Kidney epithelial cell (primary cell): ENCODE results near the gene GPATCH8. TPM values are rescaled to one million over a fixed set of nuclear protein-coding genes. Genes with fewer than 3 reads are reported as not detected.

Experiments
- DNase-seq: peaks from one replicate; pipeline ENCODE4 v3.0.0-alpha.2; 2010; ENCODE audit warnings: low read depth
- H3K27me3 ChIP-seq: 2 replicates; pipeline ENCODE4 v1.6.0; 2011; ENCODE audit warnings: low read length; ENCODE audit not compliant: control insufficient read depth, insufficient read depth
- H3K36me3 ChIP-seq: 2 replicates; pipeline ENCODE4 v1.5.1; 2011; ENCODE audit warnings: low read length; ENCODE audit not compliant: control insufficient read depth, insufficient read depth
- H3K4me3 ChIP-seq: 2 replicates; pipeline ENCODE4 v1.5.1; 2011; ENCODE audit warnings: low read depth, mild to moderate bottlenecking, control low read depth, low read length
- total RNA-seq: library from RNA; depleted of rRNA; stranded (reverse); fragments of >200 nt; gene quantifications from 2 replicates; pipeline ENCODE4 v1.2.3, GENCODE V29; 2015
- TF ChIP-seq, protein P1 (sequence below): IDR thresholded peaks from 2 replicates; pipeline ENCODE4 v1.5.1; 2011; ENCODE audit warnings: mild to moderate bottlenecking, moderate library complexity, low read length, control low read depth, inconsistent platforms; ENCODE audit not compliant: insufficient read depth, poor library complexity, severe bottlenecking

Gene GPATCH8
- total RNA-seq, 1 donor from 2014 or later, result 34.9 TPM

DNA sequence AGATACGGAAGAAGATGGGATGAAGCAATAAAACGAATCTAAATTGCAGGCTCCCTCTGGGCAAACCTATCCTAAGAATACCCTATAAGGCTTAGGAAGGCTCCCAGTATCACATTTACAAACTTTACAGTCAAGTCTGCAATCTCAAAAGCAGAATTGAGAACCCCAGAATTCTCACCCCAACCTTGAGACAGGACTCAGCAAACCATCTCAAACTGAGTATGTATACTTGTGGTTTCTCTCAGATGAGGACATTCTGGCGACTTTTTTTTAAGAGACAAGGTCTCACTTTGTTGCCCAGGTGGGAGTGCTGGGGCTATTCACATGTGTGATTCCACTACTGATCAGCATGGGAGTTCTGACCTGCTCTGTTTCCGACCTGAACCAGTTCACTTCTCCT lies 94.4 kb downstream of the GPATCH8 start:
- Histone ChIP-seq H3K36me3 (no peaks in the 10 kb centered on the region), H3K27me3 (no peaks in the 10 kb centered on the region), H3K4me3 (no peak overlapping the region)
- no peak for DNase-seq
- TF ChIP-seq, protein P1, sequence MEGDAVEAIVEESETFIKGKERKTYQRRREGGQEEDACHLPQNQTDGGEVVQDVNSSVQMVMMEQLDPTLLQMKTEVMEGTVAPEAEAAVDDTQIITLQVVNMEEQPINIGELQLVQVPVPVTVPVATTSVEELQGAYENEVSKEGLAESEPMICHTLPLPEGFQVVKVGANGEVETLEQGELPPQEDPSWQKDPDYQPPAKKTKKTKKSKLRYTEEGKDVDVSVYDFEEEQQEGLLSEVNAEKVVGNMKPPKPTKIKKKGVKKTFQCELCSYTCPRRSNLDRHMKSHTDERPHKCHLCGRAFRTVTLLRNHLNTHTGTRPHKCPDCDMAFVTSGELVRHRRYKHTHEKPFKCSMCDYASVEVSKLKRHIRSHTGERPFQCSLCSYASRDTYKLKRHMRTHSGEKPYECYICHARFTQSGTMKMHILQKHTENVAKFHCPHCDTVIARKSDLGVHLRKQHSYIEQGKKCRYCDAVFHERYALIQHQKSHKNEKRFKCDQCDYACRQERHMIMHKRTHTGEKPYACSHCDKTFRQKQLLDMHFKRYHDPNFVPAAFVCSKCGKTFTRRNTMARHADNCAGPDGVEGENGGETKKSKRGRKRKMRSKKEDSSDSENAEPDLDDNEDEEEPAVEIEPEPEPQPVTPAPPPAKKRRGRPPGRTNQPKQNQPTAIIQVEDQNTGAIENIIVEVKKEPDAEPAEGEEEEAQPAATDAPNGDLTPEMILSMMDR, result no peak

DNA sequence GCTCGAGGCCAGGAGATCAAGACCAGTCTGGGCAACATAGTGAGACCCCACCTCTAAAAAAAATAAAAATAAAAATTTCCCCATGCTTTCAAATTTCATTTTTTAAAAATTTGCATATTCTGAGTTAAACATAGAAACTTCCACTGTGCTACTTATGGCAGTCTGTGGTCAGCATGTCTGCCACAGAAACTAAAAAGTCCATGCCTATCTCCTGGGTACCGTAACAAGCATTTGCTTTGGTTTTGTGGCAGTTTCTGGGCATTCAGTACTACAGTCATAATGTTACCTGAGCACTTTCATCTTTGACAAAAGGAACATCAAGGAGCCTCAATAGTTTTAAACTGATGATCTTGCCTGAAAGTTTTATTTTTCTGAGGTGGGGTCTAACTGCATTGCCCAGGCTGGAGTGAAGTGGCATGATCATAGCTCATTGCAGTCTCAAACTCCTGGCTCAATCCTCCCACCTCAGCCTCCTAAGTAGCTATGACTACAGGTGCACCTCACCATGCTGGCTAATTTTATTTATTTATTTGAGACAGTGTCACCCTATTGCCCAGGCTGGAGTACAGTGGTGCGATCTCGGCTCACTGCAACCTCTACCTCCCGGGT lies 100.5 kb downstream of the GPATCH8 start:
- peaks cover 1% of the 10 kb centered on the region for H3K36me3 ChIP-seq
- TF ChIP-seq, protein P1, result no peak
- no peak for DNase-seq
- no peak overlapping the region for H3K4me3 ChIP-seq
- H3K27me3 ChIP-seq, result no peaks in the 10 kb centered on the region

DNA sequence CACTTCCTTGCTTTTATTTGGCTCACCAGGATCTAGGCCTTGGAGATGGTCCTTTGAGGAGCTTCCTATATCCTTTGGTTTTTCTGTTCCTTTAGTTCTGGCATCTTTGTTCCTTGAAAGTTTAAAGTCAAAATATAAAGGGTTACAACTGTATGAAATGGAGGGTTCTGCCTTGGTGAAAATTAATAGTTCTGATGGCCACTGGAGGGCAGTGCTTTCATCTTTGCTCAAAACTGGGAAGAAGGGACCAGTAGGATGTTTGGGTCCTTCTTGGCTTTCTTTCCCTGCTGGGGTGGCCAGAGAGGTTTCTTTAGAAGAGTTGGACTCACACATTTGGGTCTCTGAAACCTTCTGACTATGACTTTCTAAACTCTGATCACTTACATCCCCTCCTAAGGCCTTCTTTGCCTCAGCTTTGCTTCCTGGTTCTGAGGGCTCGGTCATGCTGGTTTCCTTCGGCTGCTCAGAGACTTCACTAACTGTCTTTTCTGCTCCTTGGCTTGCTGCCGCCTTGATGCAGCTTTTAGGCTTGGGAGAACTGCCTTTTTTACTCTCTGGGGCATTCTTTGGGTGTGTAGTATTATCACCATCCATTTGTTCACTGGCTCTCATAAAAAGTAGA lies 102.9 kb downstream of the GPATCH8 start:
- H3K36me3 ChIP-seq, result peaks cover 1% of the 10 kb centered on the region
- TF ChIP-seq, protein P1, result peak; percentile 46
- H3K4me3 ChIP-seq, result no peak overlapping the region
- DNase-seq, result no peak
- no peaks in the 10 kb centered on the region for H3K27me3 ChIP-seq

DNA sequence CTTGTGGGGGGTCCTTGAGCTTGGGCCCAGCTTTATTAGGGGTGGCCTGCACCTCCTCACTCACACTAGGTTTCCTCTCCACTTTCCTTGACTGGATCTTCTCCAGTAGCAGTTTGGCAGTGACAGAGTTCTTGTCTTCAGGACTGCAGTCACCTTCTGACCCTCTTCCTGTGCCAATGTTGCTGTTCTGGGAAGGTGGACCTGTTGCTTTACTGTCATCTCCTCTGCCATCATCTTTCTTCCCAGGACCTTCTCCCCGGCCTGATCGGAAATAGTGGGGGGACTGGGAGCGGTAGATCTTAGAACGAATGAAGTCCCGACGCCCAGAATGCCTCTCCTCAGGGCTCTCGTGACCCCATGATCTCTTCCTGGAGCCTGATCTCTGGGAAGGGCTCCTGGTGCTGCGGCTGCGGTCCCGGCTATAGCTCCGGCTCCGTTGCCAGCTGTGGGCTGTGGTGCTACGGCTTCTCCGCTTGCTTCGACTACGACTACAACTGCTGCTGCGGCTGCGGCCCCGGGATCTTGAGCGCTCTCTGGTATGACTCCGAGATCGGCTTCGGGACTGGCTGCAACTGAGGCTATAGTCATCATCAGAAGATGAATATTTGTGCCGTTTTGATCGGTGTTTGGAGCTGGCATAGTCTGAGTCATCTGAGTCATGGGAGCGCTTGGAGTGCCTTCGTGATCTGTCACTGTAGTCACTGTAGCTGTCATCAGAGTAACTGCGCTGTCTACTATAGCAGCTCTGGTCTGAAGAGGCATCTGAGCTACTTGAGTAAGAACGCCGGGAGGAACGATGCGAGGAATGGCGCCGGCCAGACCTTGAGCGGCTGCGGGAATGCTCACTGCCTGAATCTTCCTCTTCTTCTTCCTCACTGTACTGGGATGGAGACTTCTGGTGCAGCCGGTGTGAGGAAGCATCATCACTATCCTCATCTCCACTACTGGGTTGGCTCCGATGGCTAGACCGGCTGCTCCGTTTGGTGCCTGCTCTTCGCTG lies 104.2 kb downstream of the GPATCH8 start:
- H3K36me3 ChIP-seq, result peaks cover 1% of the 10 kb centered on the region
- no peaks in the 10 kb centered on the region for H3K27me3 ChIP-seq
- TF ChIP-seq, protein P1, result no peak
- H3K4me3 ChIP-seq, result no peak overlapping the region
- DNase-seq, result no peak

DNA sequence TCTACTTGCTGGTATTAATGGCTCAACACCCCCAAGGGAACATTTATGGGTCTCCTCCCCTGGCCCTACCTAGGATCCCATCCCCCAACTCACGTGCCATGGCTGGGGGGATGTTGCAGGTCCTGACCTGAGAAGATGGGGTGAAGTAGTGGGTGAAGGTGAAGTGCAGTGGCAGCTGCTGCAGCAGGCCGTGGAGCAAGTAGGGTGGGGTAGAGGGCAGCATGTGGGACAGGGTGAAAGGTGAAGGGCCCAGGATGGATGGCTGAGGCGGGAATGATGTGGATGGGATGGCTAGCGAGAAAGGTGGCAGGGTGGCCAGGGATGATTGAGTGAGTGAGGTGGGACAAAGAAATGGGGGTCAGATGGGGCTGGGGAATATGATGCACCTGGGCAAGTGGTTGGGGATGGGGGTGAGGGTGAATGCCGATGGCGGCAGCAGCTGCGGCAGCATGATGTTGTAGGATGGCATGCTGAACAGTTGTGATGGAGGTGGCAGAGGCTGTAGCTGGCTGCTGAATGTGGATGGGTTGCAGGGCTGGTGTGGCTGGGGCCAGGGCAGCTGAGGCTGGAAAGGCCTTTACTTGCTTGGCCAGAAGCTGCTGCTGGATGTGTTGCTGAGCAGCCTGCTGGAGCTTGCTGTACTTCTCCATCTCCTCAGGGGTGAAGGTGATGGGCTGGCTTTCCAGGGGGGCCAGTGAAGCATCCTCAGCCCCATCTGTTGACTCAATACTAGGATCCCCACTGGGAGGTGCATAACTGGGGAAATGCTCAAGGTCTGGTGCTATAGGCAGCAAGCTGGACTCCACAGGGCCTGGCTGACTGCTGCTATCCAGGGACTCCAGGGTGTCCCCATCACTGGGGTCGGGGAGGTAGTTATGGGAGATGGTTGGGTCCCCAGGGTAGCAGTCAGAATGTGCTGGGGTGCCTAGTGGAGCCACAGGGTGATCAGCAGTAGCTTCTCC lies 105.4 kb downstream of the GPATCH8 start:
- peaks cover 1% of the 10 kb centered on the region for H3K36me3 ChIP-seq
- TF ChIP-seq, protein P1, result no peak
- no peak for DNase-seq

More for the DNA sequence above, 105.4 kb downstream of the GPATCH8 start:
- H3K4me3 ChIP-seq, result no peak overlapping the region
- H3K27me3 ChIP-seq, result no peaks in the 10 kb centered on the region
